GM10847 (cell line): Measurements from ENCODE around the gene ZBTB21.

Experiments
- POLR2A ChIP-seq: IDR thresholded peaks from 2 replicates; pipeline ENCODE4 v1.6.1; 2011; ENCODE audit not compliant: insufficient read length; ENCODE audit errors: extremely low read depth

The ZBTB21 gene

DNA sequence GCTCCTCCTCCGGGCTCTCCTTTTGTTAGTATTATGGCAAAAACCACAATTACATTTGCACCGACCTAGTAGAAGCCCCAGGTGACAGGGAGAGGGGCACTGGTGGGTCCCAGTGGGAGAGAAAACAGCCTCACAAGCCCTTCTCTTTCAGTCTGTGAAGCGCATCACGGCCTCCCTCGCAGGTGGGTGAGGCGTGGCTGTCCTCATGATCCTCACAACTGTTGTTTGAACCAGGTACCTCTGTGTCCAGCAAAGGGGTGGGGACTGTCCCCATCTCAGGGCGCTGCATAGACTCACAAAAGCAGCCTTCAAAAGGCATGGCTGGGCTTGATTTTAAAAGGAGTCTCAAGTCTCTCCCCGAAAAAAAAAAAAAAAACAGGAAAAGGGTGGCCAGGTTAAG is 48.4 kb downstream of the ZBTB21 start:
- TF ChIP-seq POLR2A: no peak

DNA sequence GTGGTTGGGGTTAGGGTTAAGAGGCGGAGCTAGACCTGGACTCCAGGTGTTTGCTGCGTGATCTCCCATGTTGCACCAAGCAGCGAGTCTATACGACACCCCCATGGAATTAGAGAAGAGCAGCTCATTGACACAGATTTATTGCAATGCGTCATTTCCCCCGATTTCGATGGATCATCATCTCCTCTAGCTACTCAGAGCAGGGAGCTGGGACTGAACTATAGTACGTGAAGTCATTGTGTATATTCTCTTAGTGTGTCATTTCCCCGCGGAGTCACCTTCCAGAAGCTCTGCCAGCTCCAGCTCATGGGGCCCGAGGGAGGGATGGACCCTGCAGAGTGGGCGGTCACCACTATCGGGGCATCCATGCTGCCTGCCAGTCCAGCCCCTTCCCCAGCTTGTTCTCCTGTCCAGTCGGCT is 48.9 kb downstream of the ZBTB21 start:
- no peak for TF ChIP-seq POLR2A

DNA sequence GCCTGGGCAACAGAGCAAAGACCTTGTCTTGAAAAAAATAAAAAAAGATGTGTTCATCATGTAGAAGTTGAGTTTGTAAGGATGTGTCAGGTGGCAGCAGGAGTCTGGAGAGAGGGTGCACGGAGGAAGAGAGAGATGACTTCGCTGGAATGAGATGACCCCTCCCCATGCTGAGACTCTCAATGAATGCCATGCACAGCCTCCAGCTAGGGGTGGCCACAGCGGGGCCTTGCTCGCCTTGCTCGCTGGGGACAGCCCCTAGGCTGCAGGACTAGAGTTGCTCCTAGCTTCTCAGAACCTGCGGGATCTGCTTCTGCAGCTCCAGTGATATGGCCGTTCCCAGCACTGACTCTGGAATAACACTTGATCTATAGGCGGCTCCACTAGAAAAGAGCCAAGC is 49.8 kb downstream of the ZBTB21 start:
- no peak for TF ChIP-seq POLR2A

DNA sequence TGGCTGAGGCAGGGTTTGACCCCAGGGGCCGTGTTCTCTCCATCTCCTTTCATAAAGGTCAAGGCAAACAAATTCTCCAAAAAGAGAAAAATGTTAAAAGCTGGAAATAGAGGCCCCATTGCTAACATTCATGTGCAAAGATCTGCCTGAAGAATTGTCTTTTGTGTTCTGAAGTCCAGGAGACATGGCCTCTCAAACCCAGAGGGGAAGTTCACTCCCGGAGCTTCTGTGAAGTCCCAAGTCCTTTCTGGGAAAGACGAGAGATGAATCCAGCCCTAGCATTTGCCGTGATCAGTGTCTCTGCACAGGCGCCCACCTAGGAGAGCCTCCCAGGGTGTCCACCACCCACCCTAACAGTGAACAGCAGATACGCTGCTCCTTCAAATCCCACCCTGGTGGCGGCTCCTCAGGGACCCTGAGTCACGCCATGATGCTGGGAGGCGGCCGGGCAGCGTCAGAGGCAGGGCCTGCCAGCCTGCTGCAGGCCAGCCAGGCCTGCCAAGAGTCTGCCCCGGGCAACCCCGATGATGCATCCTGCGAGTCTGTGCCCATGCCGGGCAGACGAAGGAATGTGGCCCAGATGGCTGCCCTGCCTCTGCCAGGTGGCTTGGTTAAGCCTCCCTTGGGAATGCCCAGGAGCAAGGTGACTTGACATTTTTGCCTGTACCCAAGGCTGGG is 51.1 kb downstream of the ZBTB21 start:
- TF ChIP-seq POLR2A: no peak

DNA sequence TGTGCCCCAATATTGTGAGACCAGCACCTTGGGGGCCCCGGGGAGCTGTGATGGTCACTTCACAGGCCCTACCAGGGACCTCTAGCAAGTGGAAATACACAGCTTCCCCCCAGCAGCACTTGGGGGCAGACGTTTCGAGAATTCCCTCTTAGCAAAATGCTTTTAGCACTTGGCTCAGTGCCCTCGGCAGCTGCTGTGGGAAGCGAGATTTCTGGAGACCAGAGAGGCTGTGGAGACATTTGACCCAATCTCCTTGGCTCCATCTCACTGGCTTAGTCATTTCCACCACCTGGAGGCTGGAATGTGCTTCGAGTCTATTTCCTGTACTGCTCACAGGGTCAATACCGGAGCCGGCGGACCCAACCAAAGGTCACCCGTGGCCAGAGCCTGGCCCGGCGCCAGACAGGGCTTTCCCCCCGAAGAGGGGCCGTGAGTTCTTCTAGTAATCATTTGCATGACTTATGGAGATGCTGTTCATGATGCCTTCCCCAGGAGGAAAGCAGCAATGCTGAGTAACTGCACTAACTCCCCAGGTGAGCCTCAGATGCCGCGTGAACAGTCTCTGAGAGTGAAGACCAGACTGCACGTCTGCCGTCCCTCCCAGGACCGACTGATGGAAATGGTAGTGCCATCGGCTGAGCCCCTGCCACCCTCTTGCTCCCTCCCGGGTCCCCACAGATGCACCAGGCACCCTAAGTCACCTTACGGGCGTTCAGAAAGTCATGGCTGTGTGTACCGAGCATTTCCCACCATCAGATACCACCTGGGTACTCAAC is 52.0 kb downstream of the ZBTB21 start:
- no peak for TF ChIP-seq POLR2A

DNA sequence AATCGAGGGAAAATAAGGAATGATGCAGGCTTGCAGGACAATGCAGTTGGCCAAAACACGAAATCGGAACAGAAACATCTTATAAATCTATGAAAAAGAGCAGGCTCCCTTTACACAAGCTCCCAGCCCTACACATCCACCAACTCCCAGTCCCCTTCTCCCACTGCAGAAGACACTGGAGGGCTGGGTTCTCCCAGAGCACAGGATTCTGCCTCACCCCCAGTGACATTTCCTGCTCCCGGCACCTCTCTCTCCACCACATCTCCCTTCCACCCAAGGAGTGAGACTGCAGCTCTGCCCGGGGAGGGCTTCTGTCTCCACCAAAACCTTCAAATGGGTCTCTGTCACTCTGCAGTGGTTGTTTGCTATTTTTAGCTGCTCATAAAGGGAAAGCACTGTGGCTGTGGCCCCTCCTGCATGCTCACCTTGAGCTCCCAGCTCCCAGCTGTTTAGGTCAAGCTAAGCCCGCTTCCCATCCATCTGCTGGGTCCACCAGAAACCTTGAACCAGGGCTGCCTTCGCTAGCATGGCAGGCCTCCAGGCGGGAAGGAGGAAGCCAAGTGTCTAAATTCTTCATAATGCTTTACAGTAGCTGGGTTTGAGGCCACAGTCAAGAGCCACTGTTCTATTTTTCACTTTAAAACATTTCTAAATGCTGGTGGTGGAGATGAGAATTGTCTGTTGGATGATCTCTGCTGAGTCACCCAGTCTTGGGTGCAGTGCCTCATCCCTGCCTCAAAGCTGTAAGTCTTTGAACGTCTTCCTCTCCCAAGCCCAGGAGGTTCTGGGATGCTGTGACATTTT is 53.0 kb downstream of the ZBTB21 start:
- TF ChIP-seq POLR2A: no peak

DNA sequence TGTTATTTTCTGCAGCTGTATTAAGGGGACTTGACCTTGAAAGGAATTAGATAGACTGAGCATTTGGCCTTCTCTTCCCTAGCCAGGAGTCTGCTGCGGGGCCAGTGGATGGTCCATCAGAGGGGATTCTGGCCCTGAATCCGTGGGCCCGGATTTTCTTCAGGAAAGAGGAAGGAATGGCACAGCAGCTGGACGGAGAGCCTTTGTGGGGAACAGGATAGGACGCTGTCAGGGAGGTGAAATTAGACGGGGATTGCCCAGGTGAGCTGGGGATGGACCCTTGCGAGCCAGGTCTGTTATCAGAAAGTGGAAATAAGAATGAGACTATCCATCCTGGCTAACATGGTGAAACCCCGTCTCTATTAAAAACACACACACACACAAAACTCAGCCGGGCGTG is 54.6 kb downstream of the ZBTB21 start:
- no peak for TF ChIP-seq POLR2A

DNA sequence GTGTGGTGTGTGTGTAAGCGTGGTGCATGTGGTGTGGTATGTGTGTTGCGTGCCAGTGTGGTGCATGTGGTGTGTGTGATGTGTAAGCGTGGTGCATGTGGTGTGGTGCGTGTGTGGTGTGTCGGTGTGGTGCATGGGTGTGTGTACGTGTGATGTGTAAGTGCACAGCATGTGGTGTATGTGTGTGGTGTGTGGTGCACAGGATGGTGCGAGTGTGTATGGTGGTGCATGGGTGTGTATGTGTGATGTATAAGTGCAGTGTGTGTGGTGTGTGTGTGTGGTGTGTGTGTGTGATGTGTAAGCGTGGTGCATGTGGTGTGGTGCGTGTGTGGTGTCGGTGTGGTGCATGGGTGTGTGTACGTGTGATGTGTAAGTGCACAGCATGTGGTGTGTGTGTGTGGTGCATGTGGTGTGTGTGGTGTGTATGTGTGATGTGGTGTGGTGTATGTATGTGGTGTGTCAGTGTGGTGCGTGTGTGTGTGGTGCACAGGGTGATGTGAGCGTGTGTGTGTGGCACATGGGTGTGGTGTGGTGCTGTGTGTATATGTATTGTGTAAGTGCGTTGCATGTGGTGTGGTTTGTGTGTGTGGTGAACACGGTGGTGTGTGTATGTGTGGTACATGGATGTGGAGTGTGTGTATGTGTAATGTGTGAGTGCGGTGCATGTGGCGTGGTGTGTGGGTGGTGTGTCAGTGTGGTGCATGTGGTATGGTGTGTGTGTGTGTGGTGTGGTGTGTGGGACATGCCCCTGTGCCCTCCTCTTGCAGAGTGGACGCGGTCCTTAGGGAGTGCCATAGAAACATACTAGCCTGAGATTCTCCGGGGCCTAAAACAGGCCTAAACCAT is 55.3 kb downstream of the ZBTB21 start:
- no peak for TF ChIP-seq POLR2A

DNA sequence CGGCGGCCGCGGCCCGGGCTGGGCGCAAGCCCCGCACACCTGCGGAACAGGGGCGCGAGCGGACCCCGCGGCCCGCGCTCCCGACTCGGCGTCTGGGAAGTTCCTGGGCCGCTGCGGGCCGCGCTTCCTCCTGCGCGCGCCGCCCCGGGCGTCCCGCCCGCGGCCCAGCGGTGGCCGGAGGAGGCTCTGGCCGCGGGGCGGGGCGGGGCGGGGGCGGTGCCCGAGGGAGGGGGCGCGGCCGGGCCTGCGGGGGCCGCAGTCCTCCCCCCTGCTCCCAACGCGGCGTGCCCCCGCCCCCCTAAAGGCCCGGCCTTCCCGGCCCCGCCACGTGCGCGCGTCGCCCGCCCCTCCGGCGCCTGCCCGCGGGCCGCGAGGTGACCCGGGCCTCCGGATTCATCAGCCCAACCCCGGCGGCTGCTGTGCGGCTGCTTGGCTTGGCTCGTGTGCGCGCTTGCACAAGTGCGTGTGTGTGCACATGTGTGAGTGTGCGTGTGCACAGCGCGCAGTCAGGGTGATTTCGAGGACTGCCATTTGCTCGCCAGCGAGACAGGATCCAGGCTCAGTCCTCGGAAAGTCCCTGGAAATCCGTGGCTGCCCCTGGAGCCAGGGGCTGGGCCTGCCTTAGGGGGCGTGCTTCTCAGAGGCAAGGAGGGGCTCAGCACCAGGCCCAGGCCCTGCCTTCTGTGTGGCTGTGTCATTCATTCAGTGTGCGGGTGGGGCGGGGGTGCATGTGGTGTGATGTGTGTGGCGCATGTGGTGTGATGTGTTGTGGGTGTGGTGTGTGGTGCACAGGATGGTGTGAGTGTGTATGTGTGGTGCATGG is 56.1 kb downstream of the ZBTB21 start, which contains the start of gene C2CD2:
TSS of gene C2CD2 (minus strand) at position 188 of the 823 bp plus-strand sequence. CDS start 370 bp downstream, outside the sequence.
- TF ChIP-seq POLR2A: peak; percentile 64

DNA sequence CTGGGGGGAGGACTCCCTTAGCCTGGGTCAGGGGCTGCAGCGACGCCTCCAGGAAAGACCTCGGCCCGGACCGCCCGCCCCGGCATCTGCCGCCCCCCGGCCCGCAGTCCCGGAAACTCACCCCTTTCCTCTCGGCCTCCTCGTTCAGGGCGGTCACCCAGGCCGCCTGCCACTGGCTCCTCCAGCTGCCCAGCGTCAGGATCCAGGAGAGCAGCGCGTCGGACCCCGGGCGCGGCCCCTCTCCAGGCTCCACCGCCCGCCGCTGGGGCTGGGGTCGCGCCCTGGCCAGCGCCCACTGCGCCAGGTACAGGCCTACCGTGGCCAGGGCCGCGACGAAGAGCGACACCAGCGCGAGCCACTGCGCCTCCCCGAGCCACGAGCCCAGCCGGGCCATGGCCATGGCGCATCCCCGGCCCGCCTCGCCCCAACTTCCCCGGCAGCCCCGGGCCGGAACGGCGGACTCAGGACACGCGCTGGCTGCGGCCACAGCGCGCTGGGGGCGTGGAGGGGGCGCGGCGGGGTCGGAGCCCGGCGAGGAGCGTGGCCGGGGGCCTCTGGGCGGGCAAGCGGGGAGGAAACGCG is 56.8 kb downstream of the ZBTB21 start:
- TF ChIP-seq POLR2A: no peak

DNA sequence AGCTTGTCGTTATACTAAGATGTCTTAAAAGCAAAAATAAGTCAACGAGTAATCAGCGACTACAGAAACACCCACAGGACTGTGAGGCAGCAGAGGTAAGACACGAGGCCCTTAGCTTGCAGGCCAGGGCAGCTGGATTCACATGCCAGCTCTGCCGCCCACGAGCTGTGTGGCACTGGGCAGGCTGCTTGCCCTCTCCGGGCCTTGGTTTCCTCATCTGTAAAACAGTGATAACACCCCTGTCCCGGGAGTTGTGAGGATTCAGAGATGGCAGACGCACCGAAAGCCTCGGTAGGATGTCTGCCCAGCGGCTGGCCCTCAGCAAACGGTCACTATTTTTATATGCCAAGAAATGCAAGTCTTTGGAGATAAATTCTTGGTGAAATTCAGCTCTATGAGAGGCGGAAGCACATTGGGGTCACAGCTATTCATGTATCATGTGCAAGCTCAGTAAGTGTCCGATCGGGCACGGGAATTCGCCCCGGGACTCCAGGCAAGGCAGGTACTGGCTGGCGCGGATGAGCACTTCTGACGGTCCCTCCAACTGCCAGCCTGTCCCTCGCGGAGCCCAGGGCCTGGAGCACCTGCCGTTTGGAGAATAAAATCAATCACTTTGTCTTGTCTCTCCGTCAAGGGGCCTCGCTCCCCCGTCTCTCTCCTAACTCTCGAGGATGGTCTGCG is 57.5 kb downstream of the ZBTB21 start:
- no peak for TF ChIP-seq POLR2A

DNA sequence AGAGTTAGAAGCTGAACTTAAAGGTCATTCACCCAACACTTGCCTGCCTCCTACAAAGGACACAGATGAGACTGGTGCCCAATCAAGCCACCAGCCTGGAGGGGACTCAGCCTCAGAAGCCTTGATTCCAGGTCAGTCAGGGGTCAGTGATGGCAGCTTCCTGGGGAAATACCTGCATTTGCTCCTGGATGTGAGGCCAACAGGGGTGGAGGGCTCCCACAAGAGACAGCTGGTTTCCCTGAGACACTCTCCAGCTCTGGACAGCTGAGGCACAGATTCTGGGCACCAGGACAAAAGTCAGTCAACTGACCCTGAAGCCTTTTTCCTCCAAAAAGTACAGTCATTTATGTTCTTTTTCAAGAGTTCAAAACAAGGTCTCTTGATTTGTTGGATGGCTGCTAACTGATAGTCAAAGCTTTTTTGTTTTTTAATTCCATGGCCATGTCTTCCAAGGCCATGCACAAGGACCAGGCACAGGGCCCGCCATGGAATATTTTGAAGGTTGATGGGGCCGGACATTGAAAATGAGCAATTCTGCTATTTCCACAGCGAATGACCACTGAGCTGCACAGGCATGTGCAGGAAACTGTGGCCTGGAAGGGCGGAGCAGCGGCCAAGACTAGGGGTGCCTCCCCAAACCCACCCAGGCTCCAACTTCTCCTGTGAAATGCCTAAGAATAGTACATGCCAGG is 58.1 kb downstream of the ZBTB21 start:
- TF ChIP-seq POLR2A: no peak

DNA sequence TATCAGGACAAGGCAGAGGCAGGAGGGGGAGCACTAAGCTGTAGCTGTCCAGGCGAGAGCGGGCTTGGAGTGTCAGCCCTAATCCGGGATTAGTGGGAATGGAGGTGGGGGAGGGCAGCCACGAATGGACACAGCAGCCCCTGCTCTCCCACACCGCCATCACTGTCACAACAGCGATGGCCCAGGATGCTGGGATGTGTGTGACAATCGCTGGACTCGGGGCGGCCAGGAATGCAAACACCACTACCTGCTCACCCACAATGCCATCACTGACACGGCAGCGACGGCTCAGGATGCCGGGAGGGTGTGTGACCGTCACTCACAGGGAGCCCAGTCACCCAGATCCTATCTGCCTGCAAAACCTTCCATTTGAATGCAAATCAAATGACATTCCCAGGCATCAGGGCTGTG is 59.2 kb downstream of the ZBTB21 start:
- no peak for TF ChIP-seq POLR2A

DNA sequence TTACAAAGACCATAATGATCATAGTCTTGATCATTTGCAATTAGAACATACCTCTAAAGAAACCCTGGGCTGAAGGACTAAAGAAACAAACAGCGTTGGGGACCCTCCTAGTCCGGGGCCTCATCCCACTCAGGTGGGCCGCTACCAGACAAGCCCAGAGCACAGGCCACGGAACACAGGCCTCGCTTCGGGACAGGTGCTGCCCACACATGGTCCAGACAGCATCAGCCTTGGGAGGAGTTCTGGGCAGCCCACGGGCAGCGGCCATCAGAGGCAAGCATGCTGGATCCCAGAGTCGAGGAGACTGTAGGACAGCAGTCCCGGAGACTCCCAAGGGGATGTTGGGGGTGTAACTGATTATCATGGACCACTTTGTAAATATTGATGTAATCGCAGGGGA is 61.3 kb downstream of the ZBTB21 start:
- no peak for TF ChIP-seq POLR2A
